Immature natural killer cell (primary cell): ENCODE results near the gene ZNF175. TPM values are rescaled to one million over a fixed set of nuclear protein-coding genes. Genes with fewer than 3 reads are reported as not detected.

Experiments used
- DNase-seq, 3 donors: peaks; one replicate each; pipeline ENCODE4 v3.0.0; 2022; ENCODE audit warnings: mixed read lengths in 1 of 3
- H3K27ac Mint-ChIP-seq, 6 donors: one replicate each; pipeline ENCODE4 v1.8.0; 2020; ENCODE audit warnings: mixed read lengths in 6 of 6, mild to moderate bottlenecking in 5 of 6, inconsistent platforms in 4 of 6, moderate library complexity in 3 of 6
- H3K27me3 Mint-ChIP-seq, 3 donors: one replicate each; pipeline ENCODE4 v1.8.0; 2020 to 2021; ENCODE audit warnings: low read depth in 3 of 3, mild to moderate bottlenecking in 3 of 3, mixed read lengths in 3 of 3, moderate library complexity in 3 of 3, inconsistent platforms in 1 of 3
- H3K36me3 Mint-ChIP-seq, 3 donors: one replicate each; pipeline ENCODE4 v1.8.0; 2020; ENCODE audit warnings: mixed read lengths in 3 of 3, inconsistent platforms in 2 of 3, mild to moderate bottlenecking in 2 of 3
- H3K4me1 Mint-ChIP-seq, 2 donors: one replicate each; pipeline ENCODE4 v1.8.0; 2020; ENCODE audit warnings: inconsistent platforms in 2 of 2, mild to moderate bottlenecking in 2 of 2, mixed read lengths in 2 of 2, moderate library complexity in 1 of 2
- H3K4me3 Mint-ChIP-seq, 5 donors: one replicate each; pipeline ENCODE4 v1.8.0; 2020; ENCODE audit warnings: mild to moderate bottlenecking in 5 of 5, mixed read lengths in 5 of 5, inconsistent platforms in 3 of 5, moderate library complexity in 3 of 5
- H3K9me3 Mint-ChIP-seq, 6 donors: one replicate each; pipeline ENCODE4 v1.8.0; 2020; ENCODE audit warnings: mild to moderate bottlenecking in 6 of 6, mixed read lengths in 6 of 6, inconsistent platforms in 4 of 6, moderate library complexity in 3 of 6
- polyA plus RNA-seq, 3 donors: library from polyadenylated mRNA; unstranded; fragments of 300-500 nt; fragmentation: Illumina TruSeq; gene quantifications; one replicate each; pipeline ENCODE4 v1.2.3, GENCODE V29; 2021

ZNF175 gene
- polyA plus RNA-seq, 3 donors from 2014 or later: 0.79 to 2.2 (median 0.81) TPM

DNA sequence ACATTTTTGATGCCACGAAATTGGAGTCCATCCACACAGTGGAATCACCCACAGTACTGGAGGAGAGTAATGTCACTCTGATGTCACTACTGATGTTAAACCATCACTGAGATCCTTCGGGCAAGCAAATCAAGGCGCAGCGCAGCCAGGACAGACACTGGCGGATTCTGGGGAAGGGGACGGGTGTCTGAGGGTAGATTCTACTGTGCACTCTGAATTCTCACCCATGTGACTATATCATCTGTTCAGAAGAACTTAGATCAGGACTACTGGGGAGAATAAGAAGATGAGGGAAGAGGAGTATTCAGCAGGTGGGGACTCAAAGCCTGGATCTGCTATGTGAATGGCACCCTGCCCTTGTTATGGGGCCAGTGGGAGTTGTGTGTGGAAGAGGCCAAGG, 27.0 kb upstream of the ZNF175 start:
- no peaks in the 10 kb centered on the region for H3K36me3 Mint-ChIP-seq
- no peak overlapping the region for H3K4me3 Mint-ChIP-seq
- H3K9me3 Mint-ChIP-seq: no peaks in the 10 kb centered on the region
- H3K27me3 Mint-ChIP-seq: peaks cover 3 to 12% (median 10%) of the 10 kb centered on the region in 3 donors
- no peak overlapping the region for H3K27ac Mint-ChIP-seq
- DNase-seq: no peak
- H3K4me1 Mint-ChIP-seq: peaks cover 4 to 10% of the 10 kb centered on the region in 2 donors

GRCh38 chr19:51546107-51546649, 24.9 kb upstream of the ZNF175 start:
- H3K27ac Mint-ChIP-seq: no peak overlapping the region
- peaks cover 0 to 1% (median 0%) of the 10 kb centered on the region in 6 donors for H3K9me3 Mint-ChIP-seq
- peaks cover 17 to 28% of the 10 kb centered on the region in 2 donors for H3K4me1 Mint-ChIP-seq
- H3K4me3 Mint-ChIP-seq: no peak overlapping the region
- no peak for DNase-seq
- H3K27me3 Mint-ChIP-seq: peaks cover 3 to 10% (median 7%) of the 10 kb centered on the region in 3 donors
- no peaks in the 10 kb centered on the region for H3K36me3 Mint-ChIP-seq

DNA sequence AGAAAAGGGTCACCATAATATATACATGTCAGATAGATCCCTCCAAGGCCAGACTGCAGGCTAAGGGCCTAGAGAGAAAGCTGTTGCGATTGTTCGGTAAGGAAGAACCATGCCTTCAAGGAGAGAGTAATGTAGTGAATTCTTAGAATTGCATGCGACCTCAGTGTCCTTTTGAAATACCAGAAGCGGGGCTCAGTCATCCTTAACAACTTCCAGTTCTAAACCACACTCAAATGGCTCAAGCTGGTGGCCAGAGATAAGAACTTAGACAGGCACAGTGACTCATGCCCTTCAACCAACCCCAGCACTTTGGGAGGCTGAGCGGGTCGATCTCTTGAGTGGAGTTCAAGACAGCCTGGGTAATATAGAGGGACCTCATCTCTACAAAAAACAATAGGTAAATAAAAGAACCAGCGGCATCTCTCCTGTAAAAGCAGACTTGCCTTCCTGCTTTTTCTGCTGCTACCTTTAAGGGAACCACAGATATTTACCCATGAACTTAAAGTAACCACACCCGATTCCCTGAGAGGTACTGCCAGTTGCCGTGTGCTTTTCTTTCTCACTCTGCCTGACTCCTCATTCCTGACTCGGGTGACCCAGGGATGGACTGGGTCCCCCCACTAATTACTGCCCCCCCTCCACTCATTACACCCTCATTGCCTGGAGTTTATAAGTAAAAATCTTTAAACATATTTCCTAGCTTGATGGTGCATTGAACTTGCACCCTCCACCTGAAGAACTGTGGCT, 24.3 kb upstream of the ZNF175 start:
- H3K4me1 Mint-ChIP-seq: peaks cover 23 to 34% of the 10 kb centered on the region in 2 donors
- no peak overlapping the region for H3K4me3 Mint-ChIP-seq
- DNase-seq: no peak
- no peaks in the 10 kb centered on the region for H3K36me3 Mint-ChIP-seq
- peaks cover 0 to 1% (median 0%) of the 10 kb centered on the region in 6 donors for H3K9me3 Mint-ChIP-seq
- H3K27ac Mint-ChIP-seq: no peak overlapping the region
- H3K27me3 Mint-ChIP-seq: peaks cover 0 to 12% (median 6%) of the 10 kb centered on the region in 3 donors

DNA sequence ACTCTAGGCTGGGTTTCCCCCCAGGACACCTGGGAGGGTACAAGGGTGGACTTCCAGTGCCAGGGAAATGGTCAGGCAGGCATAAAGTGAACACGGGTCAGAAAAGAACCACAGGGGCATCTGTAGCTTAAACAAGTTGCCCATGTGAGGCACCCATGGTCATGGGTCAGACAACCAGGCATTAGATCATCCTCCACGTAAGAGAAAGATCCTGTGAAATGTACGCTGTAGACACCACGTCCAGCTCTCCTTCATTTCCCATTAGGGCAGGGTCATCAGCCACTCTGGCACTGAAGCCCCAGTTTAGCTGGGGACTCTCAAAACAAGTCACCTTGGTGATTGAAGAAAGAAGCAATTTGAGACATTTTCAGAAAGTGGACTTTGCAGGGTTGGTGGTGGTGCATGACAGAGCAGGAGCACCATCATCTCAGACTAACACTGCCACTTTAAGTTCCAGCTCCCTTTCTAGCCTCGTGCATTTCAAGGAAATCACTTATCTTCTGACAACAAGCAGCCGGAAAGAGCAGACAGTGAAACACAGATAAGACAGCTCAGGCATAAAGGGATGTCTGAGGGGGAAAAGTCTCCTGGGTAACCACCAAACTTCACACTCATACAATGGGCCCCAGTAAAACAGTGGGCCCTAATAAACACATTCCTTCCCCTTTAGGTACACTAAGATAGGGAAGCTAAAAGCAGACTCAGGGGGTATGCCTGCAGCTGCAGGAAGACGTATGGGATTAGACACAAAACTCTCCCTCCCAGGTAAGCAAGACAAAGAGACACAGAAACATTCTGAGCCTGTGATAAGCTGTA, 23.5 kb upstream of the ZNF175 start:
- Mint-ChIP-seq H3K27me3 (peaks cover 0 to 13% (median 12%) of the 10 kb centered on the region in 3 donors), H3K36me3 (no peaks in the 10 kb centered on the region), H3K4me1 (peaks cover 27 to 40% of the 10 kb centered on the region in 2 donors), H3K27ac (no peak overlapping the region), H3K9me3 (peaks cover 0 to 1% (median 0%) of the 10 kb centered on the region in 6 donors), H3K4me3 (peak overlapping the region in 1 of 5 donors; percentile 22)
- DNase-seq: no peak

DNA sequence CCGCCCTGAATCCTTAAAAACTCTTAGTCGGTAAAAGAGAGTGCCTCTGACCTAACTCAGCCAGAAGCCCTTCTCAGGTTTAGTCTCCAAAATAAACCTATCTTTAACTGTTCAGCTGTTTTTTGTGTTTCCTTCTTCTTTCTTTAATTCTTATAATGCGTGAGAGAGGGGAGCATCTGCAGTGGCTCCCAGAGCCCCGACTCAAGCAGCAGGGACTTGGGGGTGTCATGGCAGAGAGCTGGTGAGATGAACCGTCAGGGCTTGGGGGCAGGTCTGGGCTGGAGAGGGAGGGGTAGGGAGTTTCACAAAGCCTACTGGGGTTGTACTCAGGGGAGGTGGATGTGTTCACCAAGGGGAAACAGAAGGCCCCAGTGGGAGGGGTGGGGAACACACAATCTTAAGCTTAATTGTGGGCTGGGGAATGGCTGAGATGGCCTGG, 22.9 kb upstream of the ZNF175 start:
- DNase-seq: no peak
- H3K9me3 Mint-ChIP-seq: peaks cover 0 to 1% (median 0%) of the 10 kb centered on the region in 6 donors
- H3K4me3 Mint-ChIP-seq: no peak overlapping the region
- no peak overlapping the region for H3K27ac Mint-ChIP-seq
- H3K27me3 Mint-ChIP-seq: peaks cover 0 to 14% (median 14%) of the 10 kb centered on the region in 3 donors
- peaks cover 27 to 40% of the 10 kb centered on the region in 2 donors for H3K4me1 Mint-ChIP-seq
- no peaks in the 10 kb centered on the region for H3K36me3 Mint-ChIP-seq

GRCh38 chr19:51548891-51549305, 22.2 kb upstream of the ZNF175 start:
- Mint-ChIP-seq H3K27ac (no peak overlapping the region), H3K36me3 (no peaks in the 10 kb centered on the region), H3K27me3 (peaks cover 0 to 15% (median 14%) of the 10 kb centered on the region in 3 donors), H3K4me3 (peak overlapping the region in 2 of 5 donors; percentile 60 to 75), H3K4me1 (peaks cover 27 to 40% of the 10 kb centered on the region in 2 donors), H3K9me3 (peaks cover 0 to 1% (median 0%) of the 10 kb centered on the region in 6 donors)
- DNase-seq: no peak

- Mint-ChIP-seq H3K36me3 (peaks cover 0 to under 1% (median 0%) of the 10 kb centered on the region in 3 donors), H3K4me3 (peak overlapping the region in 4 of 5 donors; percentile 18 to 75 (median 42)), H3K27me3 (peaks cover under 1 to 21% (median 15%) of the 10 kb centered on the region in 3 donors), H3K27ac (no peak overlapping the region), H3K4me1 (peaks cover 27 to 40% of the 10 kb centered on the region in 2 donors), H3K9me3 (peaks cover 0 to 1% (median 0%) of the 10 kb centered on the region in 6 donors)
- DNase-seq: no peak
These were observed 21.4 kb upstream of the ZNF175 start for GRCh38 chr19:51549533-51550324.

GRCh38 chr19:51550848-51551672, 20.0 kb upstream of the ZNF175 start:
- peaks cover 0 to 4% (median 0%) of the 10 kb centered on the region in 3 donors for H3K36me3 Mint-ChIP-seq
- no peak for DNase-seq
- no peak overlapping the region for H3K27ac Mint-ChIP-seq
- peaks cover 3 to 26% (median 14%) of the 10 kb centered on the region in 3 donors for H3K27me3 Mint-ChIP-seq
- H3K4me1 Mint-ChIP-seq: peaks cover 27 to 40% of the 10 kb centered on the region in 2 donors
- H3K4me3 Mint-ChIP-seq: peak overlapping the region in 3 of 5 donors; percentile 12 to 27 (median 13)
- H3K9me3 Mint-ChIP-seq: peaks cover 0 to 1% (median 0%) of the 10 kb centered on the region in 6 donors

GRCh38 chr19:51551673-51552432, 19.2 kb upstream of the ZNF175 start:
- H3K4me3 Mint-ChIP-seq: peak overlapping the region; percentile 4 to 60 (median 15)
- H3K4me1 Mint-ChIP-seq: peaks cover 27 to 40% of the 10 kb centered on the region in 2 donors
- H3K27me3 Mint-ChIP-seq: peaks cover 3 to 26% (median 14%) of the 10 kb centered on the region in 3 donors
- DNase-seq: no peak
- peaks cover 0 to 1% (median 0%) of the 10 kb centered on the region in 6 donors for H3K9me3 Mint-ChIP-seq
- peaks cover 0 to 4% (median 0%) of the 10 kb centered on the region in 3 donors for H3K36me3 Mint-ChIP-seq
- no peak overlapping the region for H3K27ac Mint-ChIP-seq

- peaks cover 3 to 26% (median 17%) of the 10 kb centered on the region in 3 donors for H3K27me3 Mint-ChIP-seq
- peaks cover 0 to 4% (median 0%) of the 10 kb centered on the region in 3 donors for H3K36me3 Mint-ChIP-seq
- DNase-seq: no peak
- peaks cover 0 to 1% (median 0%) of the 10 kb centered on the region in 6 donors for H3K9me3 Mint-ChIP-seq
- peak overlapping the region in 1 of 5 donors; percentile 0 for H3K4me3 Mint-ChIP-seq
- peaks cover 27 to 38% of the 10 kb centered on the region in 2 donors for H3K4me1 Mint-ChIP-seq
- no peak overlapping the region for H3K27ac Mint-ChIP-seq
These were observed 18.5 kb upstream of the ZNF175 start for GRCh38 chr19:51552608-51552995.

- DNase-seq: peak in 2 of 3 donors; percentile 14 to 20
- Mint-ChIP-seq H3K27me3 (peaks cover 3 to 26% (median 14%) of the 10 kb centered on the region in 3 donors), H3K4me3 (no peak overlapping the region), H3K4me1 (peaks cover 24 to 32% of the 10 kb centered on the region in 2 donors), H3K36me3 (peaks cover 0 to 4% (median 0%) of the 10 kb centered on the region in 3 donors), H3K27ac (no peak overlapping the region), H3K9me3 (peaks cover 0 to 1% (median 0%) of the 10 kb centered on the region in 6 donors)
These were observed 17.9 kb upstream of the ZNF175 start for GRCh38 chr19:51552996-51553725.
